Activated CD4-positive, CD25-positive, alpha-beta regulatory T cell treated with anti-CD3 and anti-CD28 coated beads, Interleukin-2, amount 50 U/mL, for 16 hours (primary cell): ENCODE data around the gene RABL6.
"Not testable (repeated sequence)": the region's sequence is repeated elsewhere in the genome, so short reads cannot be mapped to it uniquely, and the experiment has no call there.

ENCODE experiments used
- DNase-seq: peaks from one replicate; pipeline ENCODE4 v3.0.0-alpha.2; 2020; ENCODE audit warnings: low read depth, low spot score

Gene RABL6

DNA sequence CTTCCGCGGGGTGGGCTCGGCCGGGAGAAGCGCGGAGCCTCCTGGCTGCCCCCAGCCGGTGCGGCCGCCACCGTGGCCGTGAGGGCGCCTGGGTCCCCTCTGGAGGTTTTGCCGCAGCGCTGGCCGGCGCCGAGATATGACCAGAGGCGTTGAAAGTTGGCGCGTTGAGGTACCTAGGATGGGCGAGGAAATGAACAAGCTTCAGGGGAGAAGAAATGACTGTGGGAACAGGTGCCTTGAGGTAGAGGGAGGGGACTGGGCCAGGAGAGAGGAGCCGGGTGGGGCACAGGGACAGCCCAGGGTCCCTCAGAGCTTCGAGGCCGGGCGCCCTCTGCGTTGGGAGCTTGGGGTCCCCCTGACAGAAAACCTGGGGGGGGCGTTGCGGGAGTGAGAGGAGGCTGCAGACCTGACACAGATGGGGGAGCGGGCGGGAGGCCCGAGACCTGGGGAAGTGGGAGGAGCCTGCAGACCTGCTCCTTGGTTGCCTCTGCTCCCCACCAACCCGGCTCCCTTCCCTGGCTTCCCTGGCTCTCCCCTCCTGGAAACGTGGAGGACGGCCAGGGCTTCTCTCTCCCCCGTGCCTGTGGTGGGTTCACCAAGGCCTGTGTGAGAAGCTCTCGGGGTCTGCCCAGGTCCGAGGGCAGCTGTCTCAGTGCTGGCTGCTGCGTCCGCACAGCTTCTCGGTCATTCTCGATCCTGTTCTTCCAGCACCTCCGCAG is 14.2 kb downstream of the RABL6 start:
- DNase-seq: no peak

DNA sequence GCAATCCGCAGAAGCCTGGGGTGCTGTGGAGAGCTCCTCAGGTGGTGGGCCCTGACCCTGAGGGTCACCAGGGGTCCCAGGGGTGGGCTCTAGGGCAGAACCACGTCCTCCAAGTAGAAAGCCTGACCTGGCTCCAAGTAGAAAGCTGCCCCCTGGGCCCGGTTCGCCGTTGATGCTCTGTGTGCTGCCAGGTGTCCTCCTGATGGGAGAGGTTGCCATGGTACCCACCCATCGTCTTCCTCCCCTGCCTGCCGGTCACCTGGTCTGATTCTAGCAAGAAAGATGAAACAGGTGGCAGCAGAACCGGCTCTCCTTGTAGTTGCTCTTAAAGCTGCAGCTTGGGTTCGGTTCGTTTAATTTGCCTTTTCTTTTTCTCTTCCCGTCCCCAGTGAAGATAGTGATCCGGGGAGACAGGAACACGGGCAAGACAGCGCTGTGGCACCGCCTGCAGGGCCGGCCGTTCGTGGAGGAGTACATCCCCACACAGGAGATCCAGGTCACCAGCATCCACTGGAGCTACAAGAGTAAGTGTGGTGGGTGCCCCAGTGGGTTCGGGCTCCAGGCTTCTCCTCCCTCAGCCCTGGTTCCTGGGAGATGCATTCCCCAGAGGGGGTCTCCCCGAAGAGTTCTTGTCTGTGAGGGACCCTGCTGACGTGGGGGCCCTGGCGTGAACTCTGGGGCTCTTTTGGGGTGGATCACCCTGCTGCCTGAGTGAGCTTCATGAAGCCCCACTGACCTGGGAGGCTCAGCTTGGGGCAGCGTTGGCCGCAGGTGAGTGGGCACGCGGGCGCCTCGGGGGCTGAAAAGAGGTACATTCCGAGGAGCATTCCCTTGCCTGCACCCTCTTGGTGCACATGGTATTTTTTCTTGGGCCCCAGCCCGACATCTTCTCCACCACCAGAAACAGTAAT is 15.6 kb downstream of the RABL6 start:
- no peak for DNase-seq

DNA sequence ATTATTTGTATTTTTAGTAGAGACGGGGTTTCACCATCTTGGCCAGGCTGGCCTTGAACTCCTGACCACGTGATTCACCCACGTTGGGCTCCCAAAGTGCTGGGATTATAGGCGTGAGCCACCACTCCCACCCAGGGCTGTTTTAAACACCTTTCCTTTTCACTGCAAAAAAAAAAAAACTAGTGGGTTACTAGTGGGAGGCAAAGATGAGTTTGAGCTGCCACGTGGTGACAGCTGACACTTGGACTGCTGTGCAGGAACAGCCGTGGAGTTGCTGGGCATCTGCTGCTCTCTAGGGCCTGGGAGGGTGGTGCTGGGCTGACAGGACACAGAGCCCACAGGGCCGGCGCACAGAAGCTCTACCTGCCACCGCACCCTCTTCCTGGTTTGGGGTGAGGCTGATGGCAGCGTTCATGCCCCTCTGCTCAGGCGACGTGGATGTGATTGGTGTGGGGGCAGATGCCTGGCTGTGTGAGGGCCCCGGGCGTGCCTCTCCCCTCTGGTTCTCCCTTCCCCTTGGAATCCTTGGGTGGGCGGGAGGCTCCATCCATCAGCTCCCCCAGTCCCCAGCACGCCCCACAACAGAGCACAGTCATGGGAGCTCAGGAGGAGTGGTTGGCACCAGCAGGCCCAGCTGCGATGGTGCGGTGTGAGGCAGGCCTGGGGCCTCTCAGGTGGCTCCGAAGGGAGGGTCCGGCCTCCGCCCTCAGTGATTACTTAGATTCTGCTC is 16.9 kb downstream of the RABL6 start:
- DNase-seq: no peak

DNA sequence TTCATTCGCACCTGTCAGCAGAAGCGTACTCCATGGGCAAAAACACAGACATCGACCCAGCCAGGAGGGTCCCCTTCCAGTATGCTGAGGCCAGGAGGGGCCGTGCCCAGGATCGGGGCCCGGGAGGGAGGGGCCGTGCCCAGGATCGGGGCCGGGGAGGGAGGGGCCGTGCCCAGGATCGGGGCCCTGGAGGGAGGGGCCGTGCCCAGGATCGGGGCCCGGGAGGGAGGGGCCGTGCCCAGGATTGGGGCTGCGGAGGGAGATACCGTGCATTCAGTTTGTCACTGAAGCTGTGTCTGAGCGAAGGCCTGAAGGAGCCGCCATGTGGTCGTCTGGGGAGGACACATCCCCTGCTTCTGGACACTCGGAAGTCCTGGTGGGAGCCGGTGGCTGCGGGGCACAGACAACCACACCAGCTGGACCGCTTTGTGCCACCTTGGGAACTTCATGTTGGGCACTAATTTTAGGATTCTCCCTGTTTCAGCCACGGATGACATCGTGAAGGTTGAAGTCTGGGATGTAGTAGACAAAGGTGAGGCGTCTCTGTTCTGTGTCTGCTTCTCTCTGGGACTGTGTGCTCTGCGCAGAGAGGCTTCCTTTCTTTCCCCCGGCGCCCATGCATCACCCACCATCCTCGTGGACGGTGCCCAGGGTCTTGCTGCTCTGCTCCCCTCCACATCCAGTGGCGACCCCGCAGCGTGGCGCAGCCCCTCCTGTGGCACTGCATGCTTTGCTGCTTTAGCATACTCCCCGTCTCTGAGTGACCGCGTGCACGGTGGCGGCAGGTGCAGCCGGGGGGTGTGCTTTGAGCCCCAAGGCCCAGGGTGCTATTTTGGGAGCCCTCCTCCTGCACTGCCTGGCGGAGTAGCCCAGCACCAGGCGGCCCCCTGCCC is 17.8 kb downstream of the RABL6 start:
- DNase-seq: no peak

DNA sequence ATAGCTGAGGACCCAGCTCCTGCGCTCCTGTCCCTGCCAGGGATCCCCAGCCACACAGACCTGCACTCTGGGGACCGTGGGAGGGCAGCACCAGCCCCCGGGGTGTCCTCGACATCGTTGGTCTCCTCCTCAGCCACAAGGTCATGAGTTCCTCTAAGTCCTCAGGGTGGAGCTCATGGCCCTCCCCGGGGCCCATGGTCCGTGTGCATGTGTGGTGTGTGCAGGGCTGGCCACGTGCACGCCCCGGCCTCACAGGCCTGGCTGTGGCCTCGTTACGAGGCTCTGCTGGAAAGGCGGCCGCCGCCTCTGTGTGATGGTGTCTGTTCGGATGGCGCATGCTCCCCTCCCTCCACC is 18.4 kb downstream of the RABL6 start:
- DNase-seq: no peak

DNA sequence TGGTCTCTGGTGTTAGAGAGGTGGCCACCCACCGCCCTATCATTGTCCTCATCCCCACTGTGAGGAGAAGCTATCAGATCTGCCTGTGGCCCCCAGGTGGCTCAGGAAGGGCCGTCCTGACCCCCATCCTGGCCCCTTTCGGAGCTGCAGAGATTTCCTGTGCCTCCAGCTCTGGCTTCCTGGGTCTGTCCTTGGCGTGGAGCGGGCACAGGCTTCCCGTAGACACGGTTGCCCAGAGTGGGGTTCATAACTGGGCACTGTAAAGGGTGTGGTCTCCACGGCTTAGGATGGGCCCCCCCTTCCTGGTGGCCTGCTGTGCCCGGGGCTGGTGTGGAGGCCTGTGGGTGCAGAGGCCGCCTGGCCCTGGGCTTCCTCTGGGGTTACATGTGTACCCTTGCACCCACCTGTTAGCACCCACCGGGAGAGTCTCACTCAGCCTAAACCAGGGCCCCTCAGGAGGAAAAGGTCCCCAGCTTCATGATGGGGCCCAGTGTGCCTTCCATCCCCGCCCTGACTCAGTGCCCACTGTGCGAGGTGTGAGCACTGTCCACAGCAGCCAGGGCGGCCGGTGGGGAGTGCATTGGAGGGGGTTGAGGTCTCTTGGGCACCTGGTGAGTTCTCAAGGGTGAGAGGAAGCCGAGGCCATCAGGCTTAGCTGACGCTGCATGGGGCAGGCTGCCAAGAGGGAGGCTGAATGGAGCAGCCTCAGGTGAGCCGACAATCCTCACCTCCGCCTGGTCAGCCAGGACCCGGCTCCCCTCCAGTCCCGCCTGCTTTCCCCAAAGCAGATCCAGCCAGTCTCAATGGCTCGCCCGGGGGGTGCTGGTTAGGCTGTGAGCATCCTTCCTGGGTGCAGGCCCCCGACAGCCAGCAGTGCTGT is 19.2 kb downstream of the RABL6 start:
- DNase-seq: no peak

DNA sequence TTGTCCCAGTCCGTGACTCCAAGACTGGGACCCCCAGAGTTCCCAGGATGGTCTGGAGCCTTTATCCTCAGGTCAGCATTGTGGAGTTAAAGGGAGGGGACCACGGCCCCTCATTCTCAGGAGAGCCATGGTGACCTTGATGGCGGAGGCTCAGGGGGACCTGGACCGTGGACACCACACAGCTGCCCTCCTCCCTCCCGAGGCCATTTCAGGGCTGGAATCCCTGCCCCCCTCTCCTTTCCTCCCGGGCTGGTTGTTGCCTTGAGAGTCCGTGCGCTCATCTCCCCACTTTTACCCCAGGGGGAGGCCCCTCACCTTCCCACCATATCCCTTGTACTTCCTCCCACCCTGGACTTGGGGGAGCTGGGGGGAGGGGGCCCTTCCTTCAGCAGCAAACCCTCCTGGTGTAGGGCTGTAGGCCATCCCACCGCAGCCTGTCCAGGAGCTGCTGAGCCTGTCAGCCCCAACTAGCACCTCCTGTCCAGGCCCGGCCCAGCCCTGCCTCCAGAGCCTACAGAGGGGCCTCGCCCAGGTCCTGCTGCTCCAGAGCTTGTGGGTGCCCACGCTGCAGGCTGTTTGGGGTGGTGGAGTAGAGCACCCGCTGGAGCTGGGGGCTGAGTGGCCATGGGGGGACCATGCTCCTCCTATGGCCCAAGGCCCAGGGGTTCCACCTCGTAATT is 20.2 kb downstream of the RABL6 start:
- no peak for DNase-seq

DNA sequence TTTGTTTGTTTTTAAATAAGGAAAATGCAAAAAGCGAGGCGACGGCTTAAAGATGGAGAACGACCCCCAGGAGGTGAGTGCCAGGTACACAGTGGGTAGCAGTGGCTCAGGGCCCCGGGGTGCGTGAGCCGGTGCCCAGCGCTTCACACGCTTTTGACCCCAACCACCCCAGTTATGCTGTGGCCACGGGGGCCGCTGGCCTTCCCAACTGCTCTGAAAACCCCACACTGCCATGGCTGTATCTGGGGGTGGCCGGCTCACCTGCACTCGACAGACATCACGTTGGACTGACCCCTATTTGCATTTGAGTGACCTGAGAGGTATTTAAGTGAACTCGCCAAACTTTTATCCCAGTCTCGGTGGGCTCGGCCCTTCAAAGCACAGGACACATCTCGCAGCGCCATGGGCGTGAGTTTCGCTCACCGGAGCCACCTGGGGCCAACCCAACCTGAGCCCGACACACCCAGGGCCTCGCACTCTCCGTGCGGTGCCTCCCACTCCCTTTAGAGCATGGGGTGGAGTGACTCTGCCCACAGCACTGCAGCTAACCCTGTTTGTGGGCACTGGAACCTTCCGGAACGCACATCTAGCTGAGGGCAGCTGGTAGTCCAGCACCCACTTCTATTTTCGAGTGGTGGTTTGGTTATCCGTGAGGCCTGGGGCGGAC is 20.9 kb downstream of the RABL6 start:
- no peak for DNase-seq

DNA sequence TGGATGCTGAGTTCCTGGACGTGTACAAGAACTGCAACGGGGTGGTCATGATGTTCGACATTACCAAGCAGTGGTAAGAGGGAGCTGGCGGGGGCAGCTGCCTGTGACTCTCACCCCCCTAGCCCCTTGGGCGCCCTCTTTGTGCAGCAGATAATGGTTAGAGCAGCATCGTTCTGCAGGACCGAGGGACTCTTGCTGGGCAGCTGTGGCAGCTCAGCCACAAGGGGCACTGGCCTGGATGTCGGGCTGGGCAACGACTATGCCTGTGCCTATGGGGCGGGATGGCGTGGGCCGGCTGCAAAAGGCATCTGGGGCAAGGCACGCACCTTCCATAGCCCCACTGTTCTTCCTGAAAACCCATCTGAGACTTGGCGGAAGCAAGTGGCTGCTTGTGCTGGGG is 21.7 kb downstream of the RABL6 start:
- DNase-seq: no peak

DNA sequence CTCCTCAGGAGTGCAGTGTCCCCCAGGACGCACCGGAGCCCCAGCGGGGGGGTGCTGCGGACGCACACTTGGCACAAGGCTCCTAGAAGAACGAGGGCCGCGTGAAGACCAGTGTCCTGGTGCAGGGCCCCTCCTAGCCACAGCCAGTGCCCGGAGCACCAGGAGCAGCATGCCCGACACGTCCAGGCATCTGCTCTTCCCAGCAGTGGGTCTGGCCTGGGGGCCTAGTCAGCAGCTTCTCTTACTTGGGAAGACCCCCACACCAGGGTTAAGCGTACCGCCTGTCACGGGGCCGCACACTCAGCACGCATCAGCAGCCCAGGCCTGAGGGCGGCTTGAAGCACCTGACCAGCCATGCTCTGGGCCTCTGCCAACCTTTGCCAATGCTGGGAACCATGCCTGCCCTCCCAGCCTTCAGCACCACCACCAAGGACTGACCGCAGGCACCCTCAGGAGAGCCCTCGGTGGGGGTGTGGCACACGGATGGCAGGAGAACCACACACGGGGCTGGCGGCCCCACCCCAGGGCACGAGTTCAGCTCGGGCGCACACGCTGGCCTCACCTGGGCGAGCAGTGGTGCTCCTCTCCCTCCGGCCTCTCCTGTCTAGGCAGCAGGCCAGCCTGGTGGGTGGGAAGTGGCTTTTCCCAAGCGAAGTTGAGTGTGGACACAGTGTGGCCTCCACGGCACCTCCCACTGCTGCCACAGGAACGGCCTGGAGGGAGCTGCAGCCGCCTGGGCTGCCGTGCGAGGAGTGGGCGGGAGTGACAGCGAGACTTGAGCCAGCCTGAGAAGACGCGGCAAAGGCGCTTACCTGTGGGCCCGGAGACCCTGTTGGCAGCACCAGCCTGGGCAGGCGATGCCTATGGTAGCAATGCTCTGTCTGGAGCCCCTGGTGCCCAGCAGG is 22.5 kb downstream of the RABL6 start:
- no peak for DNase-seq

DNA sequence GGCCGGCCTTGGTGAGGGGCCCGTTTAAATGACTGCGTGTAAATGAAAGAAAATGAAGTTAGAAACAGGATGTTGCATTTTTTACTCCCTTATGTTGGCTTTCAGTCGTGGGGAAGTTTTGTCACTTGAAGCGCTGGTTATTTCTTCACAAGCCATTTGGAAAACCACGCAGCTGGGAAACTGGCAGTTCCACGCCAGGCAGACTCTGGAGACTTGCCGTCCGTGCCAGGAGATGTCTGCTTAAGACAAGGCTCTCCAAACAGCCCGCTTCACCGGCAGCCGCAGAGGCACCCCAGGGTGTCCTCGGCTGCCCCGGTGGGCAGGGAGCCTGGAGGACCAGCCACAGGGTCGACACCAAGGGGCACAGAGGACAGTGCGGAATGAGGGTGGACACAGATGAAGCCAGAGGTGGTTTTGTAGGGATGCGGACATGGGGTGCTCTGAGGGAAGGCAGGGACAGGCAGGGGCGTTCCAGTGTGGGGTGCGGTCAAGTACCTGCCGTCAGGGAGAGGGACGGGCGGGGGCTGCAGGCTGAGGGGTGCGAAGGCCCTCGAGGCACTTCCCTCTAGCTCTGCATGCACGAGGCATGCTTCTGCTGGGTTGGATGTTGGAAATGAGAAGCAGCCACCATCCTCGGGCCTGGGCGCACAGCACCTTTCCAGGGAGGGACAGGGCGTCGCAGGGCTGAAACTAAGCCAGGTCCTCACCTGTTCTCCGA is 23.4 kb downstream of the RABL6 start:
- no peak for DNase-seq

DNA sequence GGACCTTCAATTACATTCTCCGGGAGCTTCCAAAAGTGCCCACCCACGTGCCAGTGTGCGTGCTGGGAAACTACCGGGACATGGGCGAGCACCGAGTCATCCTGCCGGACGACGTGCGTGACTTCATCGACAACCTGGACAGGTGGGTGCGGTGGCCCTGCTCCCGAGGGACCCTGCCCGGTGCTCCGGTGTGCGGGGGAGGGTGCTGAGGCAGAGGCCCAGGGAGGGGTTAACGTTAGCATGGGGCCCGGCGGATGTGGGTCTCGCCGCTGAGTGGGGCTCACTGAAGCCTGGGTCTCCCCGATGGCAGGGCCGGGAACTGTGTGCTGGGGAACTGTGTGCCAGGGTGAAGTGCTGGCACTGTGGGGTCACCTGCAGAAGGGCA is 24.0 kb downstream of the RABL6 start:
- DNase-seq: no peak

DNA sequence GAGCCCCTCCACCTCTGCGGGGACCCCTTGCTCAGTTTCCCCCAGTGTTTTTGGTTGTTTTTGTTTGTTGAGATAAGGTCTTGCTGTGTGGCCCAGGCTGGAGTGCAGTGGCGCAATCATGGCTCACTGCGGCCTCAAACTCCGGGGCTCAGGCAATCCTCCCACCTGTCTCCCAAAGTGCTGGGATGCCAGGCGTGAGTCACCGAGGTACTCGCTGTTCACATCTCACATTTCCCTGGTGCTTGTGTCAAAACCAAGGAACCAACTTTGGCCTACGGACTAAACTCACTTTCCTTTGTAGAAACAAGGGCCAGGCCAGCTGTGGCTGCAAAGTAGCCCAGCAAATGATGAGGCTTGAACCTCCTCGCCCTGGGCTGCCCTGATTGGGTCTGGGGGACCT is 24.8 kb downstream of the RABL6 start:
- DNase-seq: no peak

DNA sequence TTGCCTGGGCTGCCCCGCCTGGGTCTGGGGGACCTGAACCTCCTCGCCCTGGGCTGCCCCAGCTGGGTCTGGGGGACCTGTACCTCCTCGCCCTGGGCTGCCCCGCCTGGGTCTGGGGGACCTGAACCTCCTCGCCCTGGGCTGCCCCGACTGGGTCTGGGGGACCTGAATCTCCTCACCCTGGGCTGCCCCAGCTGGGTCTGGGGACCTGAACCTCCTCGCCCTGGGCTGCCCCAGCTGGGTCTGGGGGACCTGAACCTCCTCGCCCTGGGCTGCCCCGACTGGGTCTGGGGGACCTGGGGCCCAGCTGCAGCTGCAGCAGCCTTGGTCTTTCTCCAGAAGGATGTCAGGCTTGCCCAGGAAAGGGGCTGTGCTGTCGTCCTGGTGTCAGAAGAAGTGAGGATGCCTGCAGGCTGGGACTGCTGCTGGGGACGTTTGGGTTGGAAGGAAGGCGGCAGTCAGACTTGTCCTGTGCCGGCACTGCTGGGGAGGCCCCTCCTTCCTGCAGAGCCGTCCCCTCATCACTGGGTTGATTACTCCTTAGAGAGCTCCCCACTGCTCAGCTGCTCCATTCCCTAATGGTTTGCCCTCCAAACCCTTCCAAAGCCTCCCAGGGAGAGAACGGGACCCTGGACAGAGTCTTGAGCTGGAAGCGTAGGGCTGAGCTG is 25.8 kb downstream of the RABL6 start:
- not testable (repeated sequence) for DNase-seq

DNA sequence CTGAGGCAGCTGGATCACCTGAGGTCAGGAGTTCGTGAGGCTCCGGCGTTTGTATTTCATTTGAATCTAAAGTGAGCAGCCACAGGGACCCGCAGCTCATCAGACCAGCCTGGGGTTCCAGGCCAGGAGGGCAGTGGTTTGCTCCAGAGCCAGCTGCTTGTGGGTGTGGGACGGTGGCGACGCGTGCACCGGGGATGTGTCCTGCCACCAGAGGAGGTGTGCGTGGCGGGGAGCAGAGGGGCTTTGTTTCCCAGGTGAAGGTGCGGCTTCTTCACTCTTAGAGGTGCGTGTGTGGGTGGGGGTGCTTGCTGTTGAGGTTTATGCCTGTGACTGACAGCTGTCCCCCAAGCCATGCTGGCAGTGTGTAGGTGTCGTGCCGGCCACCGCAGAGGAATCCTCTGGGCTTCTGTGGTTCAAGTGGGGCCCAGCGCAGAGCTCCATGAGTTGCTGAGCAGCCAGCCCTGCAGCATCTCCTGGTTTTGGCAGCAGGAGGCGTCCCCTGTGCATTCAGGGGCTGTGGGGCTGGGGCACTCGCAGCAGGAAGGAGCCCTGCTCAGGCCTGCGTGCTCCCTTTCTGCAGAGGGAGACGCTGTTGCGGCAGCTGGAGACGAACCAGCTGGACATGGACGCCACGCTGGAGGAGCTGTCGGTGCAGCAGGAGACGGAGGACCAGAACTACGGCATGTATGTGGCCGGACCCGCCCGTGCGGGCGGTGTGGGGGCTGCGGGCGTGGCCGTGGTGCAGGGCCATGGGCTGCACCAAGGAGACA is 27.6 kb downstream of the RABL6 start:
- DNase-seq: no peak
